Mononuclear cell (primary cell): Measurements from ENCODE around the gene AUTS2. TPM values are rescaled to one million over a fixed set of nuclear protein-coding genes. Genes with fewer than 3 reads are reported as not detected.

ENCODE experiments used
- H3K27me3 ChIP-seq: 2 replicates; pipeline ENCODE4 v1.6.0; 2011; ENCODE audit warnings: low read length, control low read depth; ENCODE audit not compliant: insufficient read depth
- H3K4me1 ChIP-seq: 2 replicates; pipeline ENCODE4 v1.5.1; 2011; ENCODE audit warnings: mild to moderate bottlenecking, low read length, control low read depth; ENCODE audit not compliant: insufficient read depth
- H3K4me3 ChIP-seq: 2 replicates; pipeline ENCODE4 v1.5.1; 2011; ENCODE audit warnings: mild to moderate bottlenecking, low read length, moderate library complexity
- H3K9me3 ChIP-seq: 2 replicates; pipeline ENCODE4 v1.5.1; 2011; ENCODE audit warnings: low read depth, mild to moderate bottlenecking, control low read depth, low read length
- total RNA-seq: library from RNA; depleted of rRNA; stranded (reverse); fragments of >200 nt; gene quantifications from one replicate; pipeline ENCODE4 v1.2.3, GENCODE V29; 2012

Gene AUTS2
- total RNA-seq, 1 donor = 16.5 TPM

GRCh38 chr7:69882269-69882668, 284.0 kb downstream of the AUTS2 start:
- no peaks in the 10 kb centered on the region for H3K4me1 ChIP-seq
- no peak overlapping the region for H3K4me3 ChIP-seq
- H3K9me3 ChIP-seq = no peaks in the 10 kb centered on the region
- no peaks in the 10 kb centered on the region for H3K27me3 ChIP-seq

GRCh38 chr7:69883399-69883891, 285.2 kb downstream of the AUTS2 start:
- no peaks in the 10 kb centered on the region for H3K27me3 ChIP-seq
- H3K9me3 ChIP-seq = no peaks in the 10 kb centered on the region
- H3K4me3 ChIP-seq = no peak overlapping the region
- H3K4me1 ChIP-seq = no peaks in the 10 kb centered on the region

GRCh38 chr7:69885431-69885830, 287.2 kb downstream of the AUTS2 start:
- no peak overlapping the region for H3K4me3 ChIP-seq
- H3K4me1 ChIP-seq = no peaks in the 10 kb centered on the region

GRCh38 chr7:69889338-69889975, 291.2 kb downstream of the AUTS2 start:
- Histone ChIP-seq H3K4me3 (no peak overlapping the region), H3K4me1 (no peaks in the 10 kb centered on the region), H3K27me3 (no peaks in the 10 kb centered on the region), H3K9me3 (no peaks in the 10 kb centered on the region)

More at GRCh38 chr7:69885431-69885830, 287.2 kb downstream of the AUTS2 start:
- Histone ChIP-seq H3K27me3 (no peaks in the 10 kb centered on the region), H3K9me3 (no peaks in the 10 kb centered on the region)

- H3K4me1 ChIP-seq = no peaks in the 10 kb centered on the region
- H3K27me3 ChIP-seq = no peaks in the 10 kb centered on the region
- no peak overlapping the region for H3K4me3 ChIP-seq
- H3K9me3 ChIP-seq = no peaks in the 10 kb centered on the region
These were observed 291.7 kb downstream of the AUTS2 start for GRCh38 chr7:69889976-69890351.

- Histone ChIP-seq H3K4me3 (no peak overlapping the region), H3K9me3 (no peaks in the 10 kb centered on the region), H3K4me1 (no peaks in the 10 kb centered on the region), H3K27me3 (no peaks in the 10 kb centered on the region)
These were observed 294.5 kb downstream of the AUTS2 start for GRCh38 chr7:69892790-69893189.

- H3K27me3 ChIP-seq = no peaks in the 10 kb centered on the region
- H3K9me3 ChIP-seq = no peaks in the 10 kb centered on the region
- H3K4me3 ChIP-seq = no peak overlapping the region
- no peaks in the 10 kb centered on the region for H3K4me1 ChIP-seq
These were observed 295.6 kb downstream of the AUTS2 start for GRCh38 chr7:69893906-69894305.

GRCh38 chr7:69895446-69895845, 297.2 kb downstream of the AUTS2 start:
- H3K9me3 ChIP-seq = no peaks in the 10 kb centered on the region
- H3K4me1 ChIP-seq = no peaks in the 10 kb centered on the region
- H3K27me3 ChIP-seq = no peaks in the 10 kb centered on the region
- H3K4me3 ChIP-seq = no peak overlapping the region

- Histone ChIP-seq H3K27me3 (no peaks in the 10 kb centered on the region), H3K4me3 (no peak overlapping the region), H3K4me1 (no peaks in the 10 kb centered on the region), H3K9me3 (no peaks in the 10 kb centered on the region)
These were observed 297.8 kb downstream of the AUTS2 start for GRCh38 chr7:69896121-69896520.

GRCh38 chr7:69898189-69898588, 299.9 kb downstream of the AUTS2 start:
- Histone ChIP-seq H3K4me3 (no peak overlapping the region), H3K4me1 (no peaks in the 10 kb centered on the region), H3K9me3 (no peaks in the 10 kb centered on the region)

GRCh38 chr7:69903410-69903809, 305.1 kb downstream of the AUTS2 start:
- no peaks in the 10 kb centered on the region for H3K27me3 ChIP-seq
- no peaks in the 10 kb centered on the region for H3K9me3 ChIP-seq
- H3K4me1 ChIP-seq = peaks cover 6% of the 10 kb centered on the region
- H3K4me3 ChIP-seq = no peak overlapping the region

More at GRCh38 chr7:69898189-69898588, 299.9 kb downstream of the AUTS2 start:
- H3K27me3 ChIP-seq = no peaks in the 10 kb centered on the region

- Histone ChIP-seq H3K4me1 (peaks cover 6% of the 10 kb centered on the region), H3K4me3 (no peak overlapping the region)
These were observed 308.2 kb downstream of the AUTS2 start for GRCh38 chr7:69906283-69906995.

GRCh38 chr7:69907720-69908119, 309.4 kb downstream of the AUTS2 start:
- H3K27me3 ChIP-seq = no peaks in the 10 kb centered on the region
- H3K9me3 ChIP-seq = no peaks in the 10 kb centered on the region
- H3K4me1 ChIP-seq = peaks cover 6% of the 10 kb centered on the region
- no peak overlapping the region for H3K4me3 ChIP-seq

More at GRCh38 chr7:69906283-69906995, 308.2 kb downstream of the AUTS2 start:
- no peaks in the 10 kb centered on the region for H3K27me3 ChIP-seq
- no peaks in the 10 kb centered on the region for H3K9me3 ChIP-seq

GRCh38 chr7:69908454-69908853, 310.2 kb downstream of the AUTS2 start:
- no peaks in the 10 kb centered on the region for H3K9me3 ChIP-seq
- H3K4me3 ChIP-seq = no peak overlapping the region
- peaks cover 6% of the 10 kb centered on the region for H3K4me1 ChIP-seq
- no peaks in the 10 kb centered on the region for H3K27me3 ChIP-seq

- Histone ChIP-seq H3K4me3 (no peak overlapping the region), H3K9me3 (no peaks in the 10 kb centered on the region), H3K27me3 (no peaks in the 10 kb centered on the region), H3K4me1 (peaks cover 6% of the 10 kb centered on the region)
These were observed 311.9 kb downstream of the AUTS2 start for GRCh38 chr7:69910150-69910549.

- peaks cover 6% of the 10 kb centered on the region for H3K4me1 ChIP-seq
- no peaks in the 10 kb centered on the region for H3K27me3 ChIP-seq
- no peaks in the 10 kb centered on the region for H3K9me3 ChIP-seq
- no peak overlapping the region for H3K4me3 ChIP-seq
These were observed 313.1 kb downstream of the AUTS2 start for GRCh38 chr7:69911337-69911736.
